OCI-LY7 (cell line): Measurements from ENCODE around the gene ABCA4.

Experiments
- EZH2phosphoT487 ChIP-seq: fragments of 200-600 bp; sonication (generic); IDR thresholded peaks from 2 replicates; pipeline ENCODE4 v1.6.1; 2018; ENCODE audit warnings: low read depth, borderline replicate concordance, mild to moderate bottlenecking, mixed run types, antibody characterized with exemption, low read length, moderate library complexity, mixed read lengths
- TF ChIP-seq, protein P1 (sequence below): fragments of 200-600 bp; sonication (generic); conservative IDR thresholded peaks from 2 replicates; pipeline ENCODE4 v1.5.1; 2014; ENCODE audit warnings: mild to moderate bottlenecking, antibody characterized with exemption, low read length, moderate library complexity, mixed read lengths

DNA sequence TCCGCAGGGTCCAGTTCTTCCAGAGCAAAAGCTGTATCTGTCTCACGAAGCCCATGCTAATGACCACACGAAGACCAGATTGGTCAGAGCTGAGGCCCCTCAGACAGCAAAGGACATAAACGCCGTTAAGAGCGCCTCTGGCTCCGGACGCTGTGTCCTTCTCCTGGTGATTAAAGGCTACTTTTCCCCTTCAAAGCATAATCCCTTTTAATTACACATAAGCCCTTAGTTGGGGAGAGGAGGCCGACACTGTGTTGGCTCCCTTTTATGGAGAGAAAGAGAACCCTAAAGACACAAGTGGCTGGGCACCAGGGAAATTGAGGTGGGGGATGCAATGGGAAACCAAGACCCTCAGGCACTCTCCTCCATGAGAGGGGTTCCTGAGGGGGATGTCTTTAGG, at the start of gene ABCA4:
- TF ChIP-seq, protein P1, sequence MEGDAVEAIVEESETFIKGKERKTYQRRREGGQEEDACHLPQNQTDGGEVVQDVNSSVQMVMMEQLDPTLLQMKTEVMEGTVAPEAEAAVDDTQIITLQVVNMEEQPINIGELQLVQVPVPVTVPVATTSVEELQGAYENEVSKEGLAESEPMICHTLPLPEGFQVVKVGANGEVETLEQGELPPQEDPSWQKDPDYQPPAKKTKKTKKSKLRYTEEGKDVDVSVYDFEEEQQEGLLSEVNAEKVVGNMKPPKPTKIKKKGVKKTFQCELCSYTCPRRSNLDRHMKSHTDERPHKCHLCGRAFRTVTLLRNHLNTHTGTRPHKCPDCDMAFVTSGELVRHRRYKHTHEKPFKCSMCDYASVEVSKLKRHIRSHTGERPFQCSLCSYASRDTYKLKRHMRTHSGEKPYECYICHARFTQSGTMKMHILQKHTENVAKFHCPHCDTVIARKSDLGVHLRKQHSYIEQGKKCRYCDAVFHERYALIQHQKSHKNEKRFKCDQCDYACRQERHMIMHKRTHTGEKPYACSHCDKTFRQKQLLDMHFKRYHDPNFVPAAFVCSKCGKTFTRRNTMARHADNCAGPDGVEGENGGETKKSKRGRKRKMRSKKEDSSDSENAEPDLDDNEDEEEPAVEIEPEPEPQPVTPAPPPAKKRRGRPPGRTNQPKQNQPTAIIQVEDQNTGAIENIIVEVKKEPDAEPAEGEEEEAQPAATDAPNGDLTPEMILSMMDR, result no peak
- no peak for TF ChIP-seq EZH2phosphoT487
